GM18505 (cell line): ENCODE results near the gene MC5R.
A peak's percentile ranks its signal among the peaks of the same experiment; 100 is the strongest.
"Not testable (repeated sequence)": the region's sequence is repeated elsewhere in the genome, so short reads cannot be mapped to it uniquely, and the experiment has no call there.

Experiments
- ATAC-seq: cut with Tn5 transposase; IDR thresholded peaks from one replicate; pipeline ENCODE4 v1.9.1; 2021; ENCODE audit not compliant: unreplicated experiment
- POLR2A ChIP-seq: IDR thresholded peaks from 4 replicates; pipeline ENCODE4 v1.6.1; 2011; ENCODE audit warnings: borderline replicate concordance; ENCODE audit not compliant: insufficient read depth, insufficient read length; ENCODE audit errors: extremely low read depth

MC5R gene

GRCh38 chr18:13813271-13813849, 10.6 kb upstream of the MC5R start:
- TF ChIP-seq POLR2A, result no peak
- peak; percentile 79 for ATAC-seq

DNA sequence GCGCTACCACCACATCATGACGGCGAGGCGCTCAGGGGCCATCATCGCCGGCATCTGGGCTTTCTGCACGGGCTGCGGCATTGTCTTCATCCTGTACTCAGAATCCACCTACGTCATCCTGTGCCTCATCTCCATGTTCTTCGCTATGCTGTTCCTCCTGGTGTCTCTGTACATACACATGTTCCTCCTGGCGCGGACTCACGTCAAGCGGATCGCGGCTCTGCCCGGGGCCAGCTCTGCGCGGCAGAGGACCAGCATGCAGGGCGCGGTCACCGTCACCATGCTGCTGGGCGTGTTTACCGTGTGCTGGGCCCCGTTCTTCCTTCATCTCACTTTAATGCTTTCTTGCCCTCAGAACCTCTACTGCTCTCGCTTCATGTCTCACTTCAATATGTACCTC, 2.3 kb downstream of the MC5R start:
- ATAC-seq, result no peak
- no peak for TF ChIP-seq POLR2A

- ATAC-seq, result no peak
- no peak for TF ChIP-seq POLR2A
Measured at GRCh38 chr18:13831864-13832508, 8.0 kb downstream of the MC5R start.

- TF ChIP-seq POLR2A, result no peak
- ATAC-seq, result no peak
Measured at GRCh38 chr18:13834496-13835015, 10.6 kb downstream of the MC5R start.

GRCh38 chr18:13835202-13835601, 11.3 kb downstream of the MC5R start:
- no peak for ATAC-seq
- no peak for TF ChIP-seq POLR2A

GRCh38 chr18:13836559-13836958, 12.6 kb downstream of the MC5R start:
- no peak for TF ChIP-seq POLR2A
- no peak for ATAC-seq

GRCh38 chr18:13849791-13850190, 25.8 kb downstream of the MC5R start:
- no peak for TF ChIP-seq POLR2A
- ATAC-seq, result no peak

DNA sequence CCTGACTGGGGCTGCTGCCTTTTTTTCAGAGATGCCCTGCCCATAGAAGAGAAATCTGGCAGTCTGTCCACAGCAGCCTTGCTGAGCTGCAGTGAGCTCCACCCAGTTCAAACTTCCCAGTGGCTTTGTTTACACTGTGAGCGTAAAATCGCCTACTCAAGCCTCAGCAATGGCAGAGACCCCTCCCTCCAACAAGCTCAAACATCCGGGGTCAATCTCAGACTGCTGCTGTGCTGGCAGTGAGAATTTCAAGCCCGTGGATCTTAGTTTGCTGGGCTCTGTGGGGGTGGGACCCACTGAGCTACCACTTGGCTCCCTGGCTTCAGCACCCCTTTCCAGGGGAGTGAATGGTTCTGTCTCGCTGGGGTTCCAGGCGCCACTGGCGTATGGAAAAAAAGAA, 38.9 kb downstream of the MC5R start:
- not testable (repeated sequence) for ATAC-seq

DNA sequence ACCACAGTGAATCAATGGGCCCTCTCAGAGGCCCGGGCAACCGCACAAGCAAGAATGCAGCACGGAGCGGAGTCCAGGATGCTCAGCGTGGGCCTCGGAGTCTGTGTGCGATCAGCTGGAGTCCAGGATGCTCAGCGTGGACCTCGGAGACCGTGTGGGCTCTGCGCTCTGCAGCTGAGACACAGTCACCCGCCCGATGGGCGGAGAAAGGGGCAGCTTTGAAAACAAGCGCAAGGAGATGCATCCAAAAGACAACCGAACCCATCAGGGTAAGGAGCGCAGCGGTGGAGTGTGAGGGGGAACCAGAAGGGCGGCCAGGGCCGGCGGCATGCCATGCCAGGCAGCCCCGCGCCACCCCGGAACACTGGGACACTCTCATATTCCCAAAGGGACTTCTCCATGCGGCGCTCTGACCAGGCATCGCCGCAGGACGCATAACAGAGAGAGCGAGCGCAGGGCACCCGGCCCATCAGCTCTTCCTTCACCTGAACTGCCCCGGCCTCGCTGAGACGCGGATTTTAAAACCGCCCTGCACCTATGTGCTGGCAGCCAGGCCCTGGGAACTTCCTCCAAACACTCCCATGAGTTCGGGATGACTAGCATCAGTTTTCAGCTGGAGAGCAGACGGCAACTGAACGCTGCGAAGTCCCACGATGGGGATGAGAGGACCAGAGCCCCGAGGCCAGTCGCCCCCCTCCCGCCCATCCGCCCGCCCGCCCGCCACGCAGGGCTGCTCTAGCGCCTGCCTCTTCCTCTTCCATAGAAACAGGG, 44.7 kb downstream of the MC5R start:
- no peak for ATAC-seq
- no peak for TF ChIP-seq POLR2A

- no peak for TF ChIP-seq POLR2A
- no peak for ATAC-seq
Measured at GRCh38 chr18:13871701-13872100, 47.8 kb downstream of the MC5R start.

DNA sequence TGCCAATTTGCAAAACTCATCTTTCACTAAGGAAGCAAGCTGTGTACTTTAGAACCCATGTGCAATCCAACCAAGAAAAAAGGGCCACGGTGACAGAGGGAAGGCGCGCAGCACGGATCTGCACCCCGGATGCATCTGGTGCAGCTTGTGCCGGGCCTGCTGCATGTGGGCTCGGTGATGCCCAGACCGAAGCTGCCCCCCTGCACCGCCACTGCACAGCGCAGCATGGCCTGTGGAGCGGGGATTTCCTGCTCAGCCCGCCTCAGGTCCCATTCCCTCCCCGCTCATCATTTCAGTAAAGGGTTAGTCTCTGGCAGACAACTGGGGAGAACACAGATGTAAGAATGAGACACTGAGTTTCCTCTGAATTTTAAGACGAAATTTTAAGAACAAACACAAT, 48.4 kb downstream of the MC5R start:
- no peak for ATAC-seq
- TF ChIP-seq POLR2A, result no peak

- no peak for ATAC-seq
- no peak for TF ChIP-seq POLR2A
Measured at GRCh38 chr18:13872932-13873331, 49.0 kb downstream of the MC5R start.

DNA sequence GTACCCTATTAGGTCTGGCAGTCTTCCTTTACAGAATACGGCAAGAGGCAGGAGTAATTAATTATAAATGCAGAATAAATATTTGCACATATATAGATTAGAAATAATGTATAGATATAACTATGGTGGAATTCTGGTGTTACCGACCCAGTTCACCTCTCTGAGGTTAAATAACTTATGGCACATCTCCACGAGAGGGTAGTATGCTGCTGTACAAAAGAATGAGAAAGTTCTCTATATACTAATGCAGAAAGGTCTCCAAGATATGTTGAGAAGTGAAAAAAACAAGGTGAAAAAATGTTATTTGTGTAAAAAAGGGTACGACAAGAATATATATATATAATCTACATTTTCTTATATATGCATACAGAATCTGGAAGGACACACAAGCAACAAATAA, 50.6 kb downstream of the MC5R start:
- no peak for TF ChIP-seq POLR2A
- no peak for ATAC-seq
